22Rv1 (cell line): Measurements from ENCODE around the gene ERICH6.

Experiments used
- CTCF ChIP-seq: fragments of 450-650 bp; IDR thresholded peaks from 2 replicates; pipeline ENCODE4 v1.5.1; 2017; ENCODE audit warnings: mild to moderate bottlenecking
- ZFX ChIP-seq: fragments of 450-650 bp; IDR thresholded peaks from 2 replicates; pipeline ENCODE4 v1.6.1; 2017; ENCODE audit warnings: antibody characterized with exemption, borderline replicate concordance

GRCh38 chr3:150747886-150748683 is 44.4 kb upstream of the ERICH6 start:
- no peak for TF ChIP-seq CTCF
- no peak for TF ChIP-seq ZFX
